IPS-20b (cell line): ENCODE data around the gene ENPP6.

Source experiments
- H3K27ac ChIP-seq: one replicate; pipeline ENCODE4 v1.5.1; 2013; ENCODE audit warnings: low read length
- H3K27me3 ChIP-seq: 2 replicates; pipeline ENCODE4 v1.6.1; 2013; ENCODE audit warnings: mild to moderate bottlenecking, low read length, inconsistent platforms; ENCODE audit not compliant: insufficient read depth
- H3K36me3 ChIP-seq: 2 replicates; pipeline ENCODE4 v1.6.1; 2013; ENCODE audit warnings: low read depth, mild to moderate bottlenecking, inconsistent platforms, low read length, moderate library complexity; ENCODE audit not compliant: insufficient read depth
- H3K4me1 ChIP-seq: 2 replicates; pipeline ENCODE4 v1.6.1; 2013; ENCODE audit warnings: mild to moderate bottlenecking, control low read depth, inconsistent platforms, low read length, moderate library complexity; ENCODE audit not compliant: insufficient read depth
- H3K4me3 ChIP-seq: 2 replicates; pipeline ENCODE4 v1.5.1; 2013; ENCODE audit warnings: mild to moderate bottlenecking, low read length, inconsistent platforms
- H3K9ac ChIP-seq: 2 replicates; pipeline ENCODE4 v1.6.1; 2013; ENCODE audit warnings: low read depth, mild to moderate bottlenecking, inconsistent platforms, low read length, moderate library complexity
- H3K9me3 ChIP-seq: 2 replicates; pipeline ENCODE4 v1.6.1; 2013; ENCODE audit warnings: mild to moderate bottlenecking, low read depth, low read length, inconsistent platforms; ENCODE audit not compliant: insufficient read depth

ENPP6 gene

GRCh38 chr4:184156163-184156920 is 61.3 kb downstream of the ENPP6 start:
- Histone ChIP-seq H3K36me3 (no peaks in the 10 kb centered on the region), H3K27me3 (peaks cover 5% of the 10 kb centered on the region; the same call in 1 of the 2 replicates), H3K9ac (no peak overlapping the region), H3K9me3 (no peaks in the 10 kb centered on the region), H3K4me1 (no peaks in the 10 kb centered on the region), H3K4me3 (no peak overlapping the region), H3K27ac (no peak overlapping the region)

GRCh38 chr4:184154199-184154598 is 63.5 kb downstream of the ENPP6 start:
- no peaks in the 10 kb centered on the region for H3K36me3 ChIP-seq

GRCh38 chr4:184153781-184154180 is 63.9 kb downstream of the ENPP6 start:
- H3K9me3 ChIP-seq: no peaks in the 10 kb centered on the region
- H3K36me3 ChIP-seq: no peaks in the 10 kb centered on the region
- H3K4me1 ChIP-seq: no peaks in the 10 kb centered on the region
- H3K27ac ChIP-seq: no peak overlapping the region
- H3K4me3 ChIP-seq: no peak overlapping the region
- H3K27me3 ChIP-seq: peaks cover 5% of the 10 kb centered on the region; the same call in 1 of the 2 replicates
- no peak overlapping the region for H3K9ac ChIP-seq

More at GRCh38 chr4:184154199-184154598, 63.5 kb downstream of the ENPP6 start:
- no peak overlapping the region for H3K27ac ChIP-seq
- H3K4me3 ChIP-seq: no peak overlapping the region
- H3K4me1 ChIP-seq: no peaks in the 10 kb centered on the region
- no peaks in the 10 kb centered on the region for H3K9me3 ChIP-seq
- peaks cover 5% of the 10 kb centered on the region; the same call in 1 of the 2 replicates for H3K27me3 ChIP-seq
- H3K9ac ChIP-seq: no peak overlapping the region

DNA sequence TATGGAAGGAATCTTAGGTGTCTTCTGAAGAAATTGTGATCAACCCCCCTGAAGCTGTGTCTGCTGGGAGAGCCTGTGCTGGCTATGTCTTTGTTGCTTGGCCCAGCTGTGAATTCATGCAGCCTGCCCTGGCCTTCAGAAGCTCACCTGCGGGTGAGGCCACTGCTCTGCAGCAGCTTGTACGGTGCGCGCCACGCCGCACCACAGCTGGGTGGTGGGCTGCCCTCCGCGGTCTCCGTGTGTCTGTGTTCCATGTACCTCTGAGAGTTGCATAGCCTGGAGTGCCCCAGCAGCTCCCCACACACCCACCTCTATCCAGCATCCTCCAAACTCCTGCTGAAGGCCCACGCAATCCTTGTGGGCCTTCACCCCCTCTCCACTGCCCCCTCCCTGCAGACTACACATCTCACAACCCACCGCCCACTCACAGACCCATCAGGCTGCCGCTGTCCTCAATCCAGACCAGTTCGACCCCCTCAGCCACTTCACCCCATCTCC is 65.6 kb downstream of the ENPP6 start:
- Histone ChIP-seq H3K9ac (no peak overlapping the region), H3K4me1 (no peaks in the 10 kb centered on the region), H3K27ac (no peak overlapping the region), H3K4me3 (no peak overlapping the region), H3K9me3 (no peaks in the 10 kb centered on the region), H3K27me3 (peaks cover 5% of the 10 kb centered on the region; the same call in 1 of the 2 replicates), H3K36me3 (no peaks in the 10 kb centered on the region)

DNA sequence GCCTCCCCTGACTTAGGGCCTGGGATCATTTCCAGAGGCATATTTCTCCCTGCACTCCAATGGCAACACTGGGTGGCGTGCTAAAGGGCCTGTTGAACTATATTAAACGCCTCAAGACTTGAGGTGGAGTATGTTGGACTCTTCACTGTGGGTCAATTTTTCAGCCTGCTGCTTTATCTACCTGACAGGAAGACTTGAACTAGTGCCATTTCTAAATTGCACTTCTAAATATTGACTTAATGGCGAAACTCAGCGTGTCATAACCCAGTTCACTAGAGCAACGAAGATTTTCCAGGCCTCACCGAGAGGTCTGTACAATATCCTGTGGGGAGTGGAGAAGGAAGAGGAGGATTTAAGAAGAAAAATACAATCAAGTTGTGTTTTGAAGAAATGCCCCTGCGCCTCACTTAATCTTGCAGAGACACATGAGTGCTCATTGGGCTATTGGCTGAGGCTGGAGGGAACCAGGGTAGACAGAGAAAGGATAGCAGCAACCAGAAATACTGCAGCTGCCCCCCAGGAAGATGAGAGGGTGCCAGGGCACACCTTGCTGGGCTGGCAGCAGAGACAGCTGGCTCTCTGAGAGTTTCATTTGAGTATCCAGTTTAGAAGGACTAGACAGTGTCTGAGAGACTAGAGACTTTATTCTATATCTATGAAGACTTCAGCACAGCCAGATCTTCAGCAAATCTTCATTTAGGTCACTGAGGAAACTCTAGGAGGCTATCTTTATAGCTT is 67.4 kb downstream of the ENPP6 start:
- Histone ChIP-seq H3K9ac (no peak overlapping the region), H3K4me1 (no peaks in the 10 kb centered on the region), H3K36me3 (no peaks in the 10 kb centered on the region), H3K27ac (no peak overlapping the region), H3K9me3 (no peaks in the 10 kb centered on the region), H3K27me3 (no peaks in the 10 kb centered on the region), H3K4me3 (no peak overlapping the region)

DNA sequence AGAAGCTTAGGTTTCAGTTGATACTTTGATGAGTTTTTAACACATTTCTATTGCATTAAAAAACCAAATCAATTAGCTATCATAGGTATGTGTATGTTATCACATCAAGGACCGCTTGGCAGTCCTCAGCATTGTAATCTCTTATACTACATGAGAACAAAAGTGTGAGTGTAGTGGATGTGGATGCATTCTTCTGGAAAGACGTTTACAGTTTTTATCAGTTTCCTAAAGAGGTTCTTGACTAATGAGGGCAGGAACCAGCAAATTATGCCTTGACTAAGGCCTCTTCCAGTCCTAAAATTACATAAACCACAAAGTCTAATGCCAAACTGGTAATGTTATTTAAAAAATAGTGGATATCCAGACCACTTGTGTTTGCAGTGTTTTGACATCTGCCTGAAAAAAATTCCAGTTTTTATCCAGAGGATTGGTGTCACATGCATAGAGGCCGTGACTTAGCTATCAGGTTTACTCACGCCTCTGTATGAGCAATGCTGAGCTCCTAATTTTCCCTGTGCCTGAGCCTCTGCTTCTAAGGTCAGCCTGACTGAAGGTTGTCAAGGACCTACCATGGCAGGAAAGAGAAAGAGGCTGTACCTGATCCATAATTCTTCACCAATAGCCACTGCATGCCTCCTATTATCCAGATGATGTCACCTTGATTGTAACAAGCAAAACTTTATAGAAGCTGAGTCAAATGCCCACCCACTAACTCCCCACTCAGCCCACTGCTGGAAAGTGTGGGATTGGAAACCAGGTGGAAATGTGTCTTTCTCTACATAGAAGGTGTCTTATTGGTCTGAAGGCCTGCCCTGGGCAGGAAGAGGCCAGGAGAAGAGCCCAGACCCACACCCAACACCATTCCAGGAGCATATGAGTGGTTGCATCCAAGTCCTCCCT is 68.7 kb downstream of the ENPP6 start:
- Histone ChIP-seq H3K4me1 (no peaks in the 10 kb centered on the region), H3K36me3 (no peaks in the 10 kb centered on the region), H3K27me3 (no peaks in the 10 kb centered on the region), H3K4me3 (no peak overlapping the region), H3K27ac (no peak overlapping the region), H3K9ac (no peak overlapping the region), H3K9me3 (no peaks in the 10 kb centered on the region)

DNA sequence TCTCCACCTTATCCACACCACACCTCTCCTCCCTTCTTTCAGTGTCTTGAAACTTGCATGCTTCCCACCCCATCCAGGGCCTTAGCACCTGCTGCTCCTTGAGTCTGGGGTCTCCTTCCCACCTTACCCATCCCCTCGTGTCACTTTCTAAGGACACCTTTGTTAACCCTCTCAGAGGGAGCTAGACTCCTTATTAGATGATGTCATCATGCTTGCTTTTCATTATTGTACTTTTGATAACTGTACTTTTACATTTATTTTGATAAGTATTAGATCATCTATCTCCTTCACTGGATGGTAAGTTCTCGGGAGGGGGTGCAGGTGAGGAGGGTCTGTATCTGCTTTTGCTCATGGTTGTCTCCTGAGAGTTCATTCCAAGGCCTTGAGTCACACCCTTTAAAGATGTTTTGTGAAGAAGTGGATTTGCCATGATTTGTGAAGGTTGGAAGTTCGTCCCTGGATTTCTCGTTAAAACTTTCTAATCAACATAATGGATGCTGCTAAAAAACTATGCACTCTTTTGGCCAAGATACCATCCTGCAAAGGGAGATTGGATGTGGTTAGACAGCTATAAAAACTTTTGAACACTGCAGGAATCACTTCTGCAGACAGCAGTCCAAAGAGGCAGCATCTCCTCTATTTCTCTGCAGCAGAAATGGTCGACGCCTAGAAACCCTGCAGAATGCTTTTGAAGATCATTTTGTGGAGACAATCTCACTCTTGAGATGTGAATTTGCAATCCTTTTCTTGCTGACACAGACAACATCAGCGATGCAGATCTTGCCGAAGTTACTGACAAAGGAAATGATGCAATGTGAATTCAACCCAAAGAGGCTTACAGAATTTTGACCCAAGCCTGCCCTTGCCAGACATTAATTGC is 69.6 kb downstream of the ENPP6 start:
- Histone ChIP-seq H3K36me3 (no peaks in the 10 kb centered on the region), H3K4me1 (no peaks in the 10 kb centered on the region), H3K27ac (no peak overlapping the region), H3K9ac (no peak overlapping the region), H3K4me3 (no peak overlapping the region), H3K27me3 (no peaks in the 10 kb centered on the region), H3K9me3 (no peaks in the 10 kb centered on the region)

- H3K9ac ChIP-seq: no peak overlapping the region
- H3K9me3 ChIP-seq: no peaks in the 10 kb centered on the region
- no peak overlapping the region for H3K27ac ChIP-seq
- no peaks in the 10 kb centered on the region for H3K4me1 ChIP-seq
- no peaks in the 10 kb centered on the region for H3K36me3 ChIP-seq
- H3K27me3 ChIP-seq: no peaks in the 10 kb centered on the region
- H3K4me3 ChIP-seq: no peak overlapping the region
Observed at GRCh38 chr4:184146951-184147350, 70.7 kb downstream of the ENPP6 start.

- Histone ChIP-seq H3K4me1 (no peaks in the 10 kb centered on the region), H3K9me3 (no peaks in the 10 kb centered on the region)
Observed at GRCh38 chr4:184145596-184145995, 72.1 kb downstream of the ENPP6 start.

DNA sequence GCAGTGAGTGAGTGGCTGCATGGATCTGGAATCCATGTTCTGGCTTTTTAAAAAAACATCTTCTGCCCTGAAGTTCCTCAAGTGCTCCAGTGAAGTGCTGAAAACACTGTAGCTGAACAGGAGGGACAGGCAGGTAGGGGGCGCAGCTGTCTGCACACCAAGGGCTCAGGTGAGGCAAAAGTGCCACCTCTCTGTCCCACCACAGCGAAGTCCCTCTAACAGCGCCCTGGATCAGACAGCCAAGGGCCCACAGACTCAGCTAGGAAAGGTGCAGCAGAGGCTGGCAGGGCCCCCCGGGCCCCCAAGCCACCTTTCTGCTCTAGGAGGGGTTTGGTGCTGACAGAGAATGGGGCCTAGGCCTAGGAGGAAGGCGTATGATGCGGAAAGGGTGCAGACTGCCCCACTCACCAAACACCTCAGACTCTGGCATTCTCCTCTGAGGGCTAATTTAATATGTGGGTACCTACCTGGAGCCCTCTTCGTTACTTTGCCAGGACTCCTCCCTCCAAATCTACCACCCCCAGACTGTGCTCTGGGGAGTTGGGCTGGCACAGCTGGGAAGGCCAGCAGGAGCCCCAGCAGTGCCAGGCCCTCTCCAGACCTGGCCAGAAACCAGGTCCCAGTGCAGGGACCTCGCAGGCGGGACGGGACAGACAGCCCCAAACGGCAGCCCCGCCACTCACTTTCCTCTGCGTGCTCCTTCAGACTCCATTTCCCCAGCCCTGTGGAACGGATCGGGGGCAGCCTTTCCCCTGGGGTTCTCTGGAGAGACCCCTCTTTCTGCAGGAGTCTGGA is 73.7 kb downstream of the ENPP6 start:
- H3K27me3 ChIP-seq: no peaks in the 10 kb centered on the region
- no peak overlapping the region for H3K27ac ChIP-seq
- peaks cover under 1% of the 10 kb centered on the region for H3K9me3 ChIP-seq
- H3K4me3 ChIP-seq: no peak overlapping the region
- H3K9ac ChIP-seq: no peak overlapping the region
- H3K36me3 ChIP-seq: no peaks in the 10 kb centered on the region
- no peaks in the 10 kb centered on the region for H3K4me1 ChIP-seq

More at GRCh38 chr4:184145596-184145995, 72.1 kb downstream of the ENPP6 start:
- H3K27me3 ChIP-seq: no peaks in the 10 kb centered on the region
- no peak overlapping the region for H3K9ac ChIP-seq
- H3K27ac ChIP-seq: no peak overlapping the region
- no peaks in the 10 kb centered on the region for H3K36me3 ChIP-seq
- no peak overlapping the region for H3K4me3 ChIP-seq
